Endothelial cell of umbilical vein (primary cell): ENCODE measurements around the gene MYO5B. TPM values are rescaled to one million over a fixed set of nuclear protein-coding genes. Genes with fewer than 3 reads are reported as not detected.

Experiments
- BruUV-seq: library from RNA; stranded (reverse); fragments of 400-500 nt; replicated peaks from 2 replicates; lab custom pipeline; 2021; lab: Mats Ljungman, UMichigan
- CTCF ChIA-PET: fragments of 300-600, 350-600 bp; sonication (Branson Sonifier 250); formaldehyde crosslinking; loops from one replicate; lab custom pipeline; 2021; ENCODE audit warnings: antibody characterized with exemption, inconsistent platforms; lab: Charles Lee
- POLR2A ChIA-PET: fragments of 300-600, 350-600 bp; sonication (Branson Sonifier 250); formaldehyde crosslinking; loops from one replicate; lab custom pipeline; 2021; ENCODE audit warnings: antibody characterized with exemption, inconsistent platforms; lab: Charles Lee
- DNase-seq: peaks from one replicate; pipeline ENCODE4 v3.0.0-alpha.2; 2011; ENCODE audit warnings: low read depth, low spot score
- FAIRE-seq: peaks from 2 replicates; lab custom pipeline; 2011; peaks lifted over from hg19 to GRCh38; lab: Jason Lieb, UNC
- H2AFZ ChIP-seq: 2 replicates; pipeline ENCODE4 v1.6.0; 2012; ENCODE audit warnings: low read depth, low read length, control low read depth, inconsistent platforms
- H3K27ac ChIP-seq: 2 replicates; pipeline ENCODE4 v1.5.1; 2011; ENCODE audit warnings: low read depth, mild to moderate bottlenecking, control low read depth, low read length, moderate library complexity; ENCODE audit not compliant: insufficient read depth
- H3K27me3 ChIP-seq, 2 experiments: 2 replicates each; pipeline versions ENCODE4 v1.6.0 to v1.6.1; 2011; ENCODE audit warnings: low read length in 2 of 2, mixed read lengths in 1 of 2; ENCODE audit not compliant: control insufficient read depth in 2 of 2, insufficient read depth in 2 of 2
- H3K36me3 ChIP-seq, 2 experiments: 2 replicates in 1 of 2; 3 replicates in 1 of 2; pipeline ENCODE4 v1.5.1; 2011; ENCODE audit warnings: low read length in 2 of 2, mild to moderate bottlenecking in 1 of 2, moderate library complexity in 1 of 2; ENCODE audit not compliant: control insufficient read depth in 2 of 2, insufficient read depth in 2 of 2; ENCODE audit errors: extremely low read depth in 1 of 2
- H3K4me1 ChIP-seq: 3 replicates; pipeline ENCODE4 v1.5.1; 2011; ENCODE audit warnings: mild to moderate bottlenecking, low read length; ENCODE audit not compliant: control insufficient read depth, insufficient read depth; ENCODE audit errors: extremely low read depth
- H3K4me2 ChIP-seq: 2 replicates; pipeline ENCODE4 v1.6.1; 2011; ENCODE audit warnings: low read length, control low read depth, mixed read lengths; ENCODE audit not compliant: insufficient read depth
- H3K4me3 ChIP-seq, 3 experiments: fragments of 200-600 bp in 1 of 3; sonication (generic), shearing (Covaris generic) in 1 of 3; replicated peaks in 1 of 3; 2 replicates each; pipeline ENCODE4 v1.5.1; 2011 to 2016; ENCODE audit warnings: control low read depth in 3 of 3, low read length in 3 of 3, mild to moderate bottlenecking in 2 of 3, inconsistent platforms in 1 of 3, low read depth in 1 of 3, moderate library complexity in 1 of 3; ENCODE audit not compliant: insufficient read depth in 1 of 3
- H3K79me2 ChIP-seq: 2 replicates; pipeline ENCODE4 v1.6.0; 2012; ENCODE audit warnings: low read length, inconsistent platforms; ENCODE audit not compliant: control insufficient read depth, insufficient read depth
- H3K9ac ChIP-seq: replicated peaks from 2 replicates; pipeline ENCODE3; 2011; ENCODE audit warnings: low read length, control low read depth; ENCODE audit not compliant: insufficient read depth; ENCODE audit errors: extremely low read depth
- H3K9me1 ChIP-seq: replicated peaks from 3 replicates; pipeline ENCODE4 v1.6.0; 2011; ENCODE audit warnings: mild to moderate bottlenecking, low read length; ENCODE audit not compliant: control insufficient read depth, insufficient read depth; ENCODE audit errors: extremely low read depth
- H3K9me3 ChIP-seq: replicated peaks from 2 replicates; pipeline ENCODE4 v1.5.1; 2012; ENCODE audit warnings: low read length, inconsistent platforms; ENCODE audit not compliant: control insufficient read depth, insufficient read depth
- H4K20me1 ChIP-seq: replicated peaks from 2 replicates; pipeline ENCODE3; 2011; ENCODE audit warnings: mild to moderate bottlenecking, low read length; ENCODE audit not compliant: control insufficient read depth, insufficient read depth; ENCODE audit errors: extremely low read depth
- EZH2 ChIP-seq: IDR thresholded peaks from 2 replicates; pipeline ENCODE4 v1.6.1; 2012; ENCODE audit warnings: borderline replicate concordance, low read depth, mild to moderate bottlenecking, moderate library complexity, low read length, inconsistent platforms; ENCODE audit not compliant: severe bottlenecking
- FOS ChIP-seq: IDR thresholded peaks from 2 replicates; pipeline ENCODE4 v1.6.1; 2011; ENCODE audit warnings: mild to moderate bottlenecking, low read length, moderate library complexity, borderline replicate concordance; ENCODE audit not compliant: insufficient read depth
- MAX ChIP-seq: IDR thresholded peaks from 2 replicates; pipeline ENCODE4 v1.6.1; 2011; ENCODE audit not compliant: insufficient read depth, insufficient read length
- POLR2AphosphoS5 ChIP-seq: IDR thresholded peaks from 2 replicates; pipeline ENCODE4 v1.6.1; 2012; ENCODE audit warnings: low read depth, mild to moderate bottlenecking, control low read depth, low read length, moderate library complexity; ENCODE audit not compliant: insufficient read depth
- dilution Hi-C: fragments of 300-500 bp; cut with MboI; formaldehyde crosslinking; loops from one replicate; pipeline ENCODE4 v1.15.0; 2019; ENCODE audit warnings: low sequenced_read_pairs; ENCODE audit not compliant: extremely low pct_ligation_motif_present
- intact Hi-C: fragments of 100-400 bp; cut with micrococcal nuclease; formaldehyde crosslinking; loops from one replicate; pipeline ENCODE4 v1.10.0; 2022
- polyA plus RNA-seq, 4 experiments: library from polyadenylated mRNA; depleted of rRNA in 3 of 4; stranded (reverse) in 3 of 4; unstranded in 1 of 4; fragments of >200 nt; gene quantifications; 2 replicates each; pipeline versions ENCODE4 v1.2.1 to v1.2.3, GENCODE V29; 2011 to 2012; ENCODE audit warnings: missing spikeins in 1 of 4
- total RNA-seq: library from RNA; stranded (reverse); gene quantifications from 2 replicates; pipeline ENCODE4 v1.2.3, GENCODE V29; 2021

MYO5B gene
- total and polyA plus RNA-seq, 2 donors (not counting 3 experiments of a cell fraction or from before 2014, with no cell fraction given) = 0.54 to 1.1 TPM

GRCh38 chr18:49993299-49993698 lies 201.6 kb downstream of the MYO5B start:
- Histone ChIP-seq H2AFZ (no peak overlapping the region), H3K27me3 (no peaks in the 10 kb centered on the region), H3K27ac (no peak overlapping the region), H3K36me3 (no peaks in the 10 kb centered on the region), H3K9me3 (no peaks in the 10 kb centered on the region), H3K9ac (no peak overlapping the region), H3K4me1 (no peaks in the 10 kb centered on the region), H3K4me2 (no peak overlapping the region), H3K9me1 (no peaks in the 10 kb centered on the region), H4K20me1 (no peaks in the 10 kb centered on the region), H3K4me3 (no peak overlapping the region), H3K79me2 (no peaks in the 10 kb centered on the region)
- no TSS peak for BruUV-seq
- ChIA-PET CTCF (no interaction called here), POLR2A (no interaction called here)
- DNase-seq (no peak), FAIRE-seq (no peak)
- dilution Hi-C loops (no loop called here), intact Hi-C loops (no loop called here)
- TF ChIP-seq POLR2AphosphoS5 (no peak), FOS (no peak)

GRCh38 chr18:49988733-49989132 lies 206.2 kb downstream of the MYO5B start:
- DNase-seq (no peak), FAIRE-seq (no peak)
- no peaks in the 10 kb centered on the region for H3K9me3 ChIP-seq
- no peaks in the 10 kb centered on the region for H3K4me1 ChIP-seq
- no peaks in the 10 kb centered on the region for H4K20me1 ChIP-seq
- H3K4me2 ChIP-seq = no peak overlapping the region
- H3K27ac ChIP-seq = no peak overlapping the region
- BruUV-seq = no TSS peak
- no peak overlapping the region for H3K9ac ChIP-seq
- no peak overlapping the region for H3K4me3 ChIP-seq
- no peak overlapping the region for H2AFZ ChIP-seq
- dilution Hi-C loops = no loop called here
- no peaks in the 10 kb centered on the region for H3K79me2 ChIP-seq
- H3K27me3 ChIP-seq = no peaks in the 10 kb centered on the region
- ChIA-PET CTCF (no interaction called here), POLR2A (no interaction called here)
- TF ChIP-seq EZH2 (no peak), MAX (no peak), POLR2AphosphoS5 (no peak)
- intact Hi-C loops = no loop called here
- no peaks in the 10 kb centered on the region for H3K9me1 ChIP-seq
- H3K36me3 ChIP-seq = no peaks in the 10 kb centered on the region
